GM12878 (cell line): ENCODE measurements around the gene HMBS. TPM values are rescaled to one million over a fixed set of nuclear protein-coding genes. Genes with fewer than 3 reads are reported as not detected.

Experiments
- ATAC-seq: fragments of 200-7000 bp; cut with Tn5 transposase; 3 replicates; pipeline ENCODE4 v1.9.1; 2020; ENCODE audit warnings: mild to moderate bottlenecking, moderate library complexity
- BruUV-seq: library from RNA; stranded (reverse); fragments of 400-500 nt; replicated peaks from 2 replicates; lab custom pipeline; 2021; lab: Mats Ljungman, UMichigan
- CTCF ChIA-PET: fragments of 300-600 bp; sonication (Branson Sonifier 250); formaldehyde crosslinking; extraction: SDS; loops from one replicate; lab custom pipeline; 2021; ENCODE audit warnings: inconsistent platforms; lab: Yijun Ruan, JAX
- POLR2A ChIA-PET: fragments of 350-600 bp; formaldehyde crosslinking; extraction: SDS; loops from one replicate; lab custom pipeline; 2021; ENCODE audit warnings: inconsistent platforms; lab: Charles Lee
- RAD21 ChIA-PET: fragments of 300-600 bp; sonication (Branson Sonifier 250); formaldehyde crosslinking; loops from one replicate; lab custom pipeline; 2023; ENCODE audit warnings: antibody characterized with exemption; ENCODE audit not compliant: unreplicated experiment; lab: Charles Lee
- SMC1A ChIA-PET: fragments of 300-600 bp; sonication (Branson Sonifier 250); formaldehyde crosslinking; loops from one replicate; lab custom pipeline; 2023; ENCODE audit not compliant: unreplicated experiment, uncharacterized antibody; lab: Charles Lee
- DNase-seq: peaks from one replicate; pipeline ENCODE4 v3.0.0-alpha.2; 2011; ENCODE audit warnings: low read depth, low spot score
- FAIRE-seq: peaks from 3 replicates; lab custom pipeline; 2011; peaks lifted over from hg19 to GRCh38; lab: Jason Lieb, UNC
- H2AFZ ChIP-seq: 2 replicates; pipeline ENCODE4 v1.6.0; 2011; ENCODE audit warnings: low read depth, low read length, control low read depth; ENCODE audit not compliant: control insufficient read depth
- H3K27ac ChIP-seq: 2 replicates; pipeline ENCODE4 v1.5.1; 2011; ENCODE audit warnings: control low read depth; ENCODE audit not compliant: control insufficient read depth, insufficient read depth
- H3K27me3 ChIP-seq, 2 experiments: replicated peaks in 1 of 2; 2 replicates each; pipeline versions ENCODE4 v1.6.0 to v1.6.1; 2011; ENCODE audit warnings: low read length in 1 of 2; ENCODE audit not compliant: control insufficient read depth in 2 of 2, insufficient read depth in 2 of 2
- H3K36me3 ChIP-seq, 2 experiments: 2 replicates each; pipeline ENCODE4 v1.5.1; 2011; ENCODE audit warnings: low read length in 1 of 2; ENCODE audit not compliant: control insufficient read depth in 2 of 2, insufficient read depth in 2 of 2
- H3K4me1 ChIP-seq: 2 replicates; pipeline ENCODE4 v1.6.1; 2011; ENCODE audit warnings: mild to moderate bottlenecking, low read length, moderate library complexity, mixed read lengths; ENCODE audit not compliant: control insufficient read depth, insufficient read depth
- H3K4me2 ChIP-seq: 2 replicates; pipeline ENCODE4 v1.6.0; 2011; ENCODE audit warnings: control low read depth; ENCODE audit not compliant: control insufficient read depth, insufficient read depth
- H3K4me3 ChIP-seq: fragments of 200-600 bp; sonication (generic); 2 replicates; pipeline ENCODE4 v1.5.1; 2016
- H3K79me2 ChIP-seq: 2 replicates; pipeline ENCODE4 v1.6.0; 2011; ENCODE audit warnings: low read length; ENCODE audit not compliant: control insufficient read depth, insufficient read depth
- H3K9ac ChIP-seq: 2 replicates; pipeline ENCODE4 v1.8.0; 2011; ENCODE audit warnings: low read length, control low read depth, mixed read lengths; ENCODE audit not compliant: control insufficient read depth, insufficient read depth
- H3K9me3 ChIP-seq: replicated peaks from 3 replicates; pipeline ENCODE4 v1.5.1; 2011; ENCODE audit warnings: mild to moderate bottlenecking, low read length; ENCODE audit not compliant: control insufficient read depth, insufficient read depth
- H4K20me1 ChIP-seq: 2 replicates; pipeline ENCODE4 v1.6.0; 2011; ENCODE audit not compliant: control insufficient read depth, insufficient read depth
- CTCF ChIP-seq, 3 experiments: IDR thresholded peaks in 2 of 3; conservative IDR thresholded peaks in 1 of 3; 2 replicates each; pipeline ENCODE4 v1.5.1; 2011; ENCODE audit warnings: low read depth in 3 of 3, low read length in 3 of 3, mild to moderate bottlenecking in 3 of 3, control low read depth in 2 of 3, moderate library complexity in 2 of 3, inconsistent platforms in 1 of 3, mixed read lengths in 1 of 3; ENCODE audit not compliant: control insufficient read depth in 2 of 3, insufficient read depth in 1 of 3; ENCODE audit errors: extremely low read depth in 1 of 3
- IKZF2 ChIP-seq, 2 experiments: fragments of 450-650 bp; IDR thresholded peaks; 2 replicates each; pipeline ENCODE4 v1.6.1; 2017; ENCODE audit warnings: mild to moderate bottlenecking in 2 of 2, moderate library complexity in 2 of 2
- NFYB ChIP-seq: IDR thresholded peaks from 2 replicates; pipeline ENCODE4 v1.6.1; 2011; ENCODE audit warnings: low read depth, mild to moderate bottlenecking, low read length, improper control_type of control experiment, moderate library complexity; ENCODE audit not compliant: insufficient read depth
- RAD21 ChIP-seq: IDR thresholded peaks from 2 replicates; pipeline ENCODE4 v1.6.1; 2011; ENCODE audit warnings: mild to moderate bottlenecking, low read depth, low read length, moderate library complexity; ENCODE audit not compliant: insufficient read depth
- SMC3 ChIP-seq: IDR thresholded peaks from 2 replicates; pipeline ENCODE4 v1.6.1; 2011; ENCODE audit warnings: low read length, improper control_type of control experiment, borderline replicate concordance
- TBL1XR1 ChIP-seq: IDR thresholded peaks from 2 replicates; pipeline ENCODE4 v1.6.1; 2012; ENCODE audit warnings: low read depth, low read length, improper control_type of control experiment
- WGBS: methylation state at CpG from one replicate; pipeline ENCODE4 v1.1.6; 2016; ENCODE audit warnings: low lambda C conversion rate; ENCODE audit not compliant: insufficient replicate concordance, insufficient coverage; ENCODE audit errors: missing lambda C conversion rate; 5-methylcytosine and 5-hydroxymethylcytosine counted together
- in situ Hi-C: fragments of 300-500 bp; cut with MboI; formaldehyde crosslinking; loops from 9 replicates; pipeline ENCODE4 v1.14.3; 2018; ENCODE audit warnings: mixed read lengths
- intact Hi-C: fragments of 100-400 bp; cut with micrococcal nuclease; formaldehyde crosslinking; loops from one replicate; pipeline ENCODE4 v1.14.2; 2022; ENCODE audit not compliant: unreplicated experiment
- polyA plus RNA-seq, 11 experiments: library from polyadenylated mRNA; depleted of rRNA in 4 of 11; unstranded in 6 of 11; stranded (reverse) in 5 of 11; fragments of >200 nt; fragmentation: Nextera tagmentation in 4 of 11; fragmentation: Illumina TruSeq in 1 of 11; extraction: Ambion mirVana in 4 of 11; extraction: Trizol in 1 of 11; gene quantifications; 1 replicate in 1 of 11; 2 replicates in 10 of 11; pipeline versions ENCODE4 v1.2.1 to v1.2.3, GENCODE V29; 2011 to 2016; ENCODE audit warnings: inconsistent platforms in 2 of 11, missing spikeins in 2 of 11, low read depth in 1 of 11
- total RNA-seq, 4 experiments: library from RNA; depleted of rRNA in 3 of 4; stranded (reverse); fragments of >200 nt in 3 of 4; fragmentation: Illumina TruSeq in 1 of 4; extraction: Trizol in 1 of 4; gene quantifications; 2 replicates each; pipeline versions ENCODE4 v1.2.1 to v1.2.3, GENCODE V29; 2013 to 2021

HMBS gene
- total and polyA plus RNA-seq, 10 of the 15 experiments (the other 5 are each of a cell fraction or from before 2014, with no cell fraction given), result 17.7 to 96.7 (median 49.7) TPM

GRCh38 chr11:119100246-119100970 is 15.7 kb downstream of the HMBS start:
- FAIRE-seq (no peak), DNase-seq (no peak), ATAC-seq (no peak)
- Histone ChIP-seq H4K20me1 (no peaks in the 10 kb centered on the region), H3K4me2 (peak overlapping the region; percentile 90), H3K9ac (peak overlapping the region; percentile 87), H2AFZ (peak overlapping the region; percentile 26; the same call in 1 of the 2 replicates), H3K27ac (no peak overlapping the region), H3K79me2 (peaks cover 23% of the 10 kb centered on the region), H3K36me3 (peaks cover 6 to 7% of the 10 kb centered on the region in 2 experiments; a peak in 3 of 4 replicates), H3K27me3 (no peaks in the 10 kb centered on the region), H3K9me3 (no peaks in the 10 kb centered on the region), H3K4me3 (peak overlapping the region; percentile 97), H3K4me1 (peaks cover 20% of the 10 kb centered on the region)
- peak; percentile 30 to 45 (median 31); a peak in 4 of 6 replicates for TF ChIP-seq CTCF (IDR thresholded peaks at IDR 0.05 in 2 of 3, conservative IDR thresholded peaks at IDR 0.05 in 1 of 3; ENCODE audit: control insufficient read depth in 2 of 3, extremely low read depth in 1 of 3, insufficient read depth in 1 of 3, low read depth in 3 of 3, low read length in 3 of 3)
- peak; percentile 23; the same call in 1 of the 2 replicates for TF ChIP-seq SMC3
- no peak for TF ChIP-seq NFYB
- TF ChIP-seq TBL1XR1, result no peak
- peak; percentile 36; the same call in 1 of the 2 replicates for TF ChIP-seq RAD21
- peak; percentile 54 to 56 for TF ChIP-seq IKZF2 (IDR thresholded peaks at IDR 0.05)
- SMC1A ChIA-PET, result interaction anchor here (1.1 kb wide), 1 partner anchor 16 kb away, joined by 3 read pairs; the partner anchor contains the start of gene HMBS
- RAD21 ChIA-PET, result interaction anchor here (0.8 kb wide), 1 partner anchor 8 kb away, joined by 3 read pairs; no protein-coding TSS in a partner anchor
- POLR2A ChIA-PET, result interaction anchor here (1.0 to 6.8 kb wide), 4 partner anchors 11 to 82 kb away, joined by 3 to 69 read pairs (median 4); partner anchors contain the start of genes HMBS and TRAPPC4
- in situ Hi-C loops (no loop called here), intact Hi-C loops (loop anchor here (5.0 kb wide), 2 partner anchors 83 to 173 kb away; partner anchors contain the start of genes BCL9L, RPS25 and TRAPPC4)
- 26% methylated on average over 11 of the region's 11 CpGs for WGBS
- no TSS peak for BruUV-seq
- CTCF ChIA-PET, result interaction anchor here (0.7 to 1.7 kb wide), 7 partner anchors 9 to 221 kb away, joined by 3 to 13 read pairs (median 4); partner anchors contain the start of genes HINFP and VPS11
